DMS153 treated with DMSO at 0.1 percent for 48 hours (cell line): Measurements from ENCODE around the gene KLK8.
"Not testable (repeated sequence)": the region's sequence is repeated elsewhere in the genome, so short reads cannot be mapped to it uniquely, and the experiment has no call there.

ENCODE experiments used
- DNase-seq: peaks from one replicate; lab custom pipeline; 2025; ENCODE audit not compliant: unreplicated experiment; lab: John Stamatoyannopoulos, UW

KLK8 gene

GRCh38 chr19:50984416-50984815 is 17.0 kb downstream of the KLK8 start:
- DNase-seq, result not testable (repeated sequence)

GRCh38 chr19:50983625-50984292 is 17.6 kb downstream of the KLK8 start, which contains the start of gene KLK7:
Gene KLK7, minus strand, starts transcription at chr19:50983917. Its CDS starts 1,518 bp downstream, at chr19:50982399.
- DNase-seq, result no peak

GRCh38 chr19:50982186-50982585 is 19.2 kb downstream of the KLK8 start:
- DNase-seq, result no peak

DNA sequence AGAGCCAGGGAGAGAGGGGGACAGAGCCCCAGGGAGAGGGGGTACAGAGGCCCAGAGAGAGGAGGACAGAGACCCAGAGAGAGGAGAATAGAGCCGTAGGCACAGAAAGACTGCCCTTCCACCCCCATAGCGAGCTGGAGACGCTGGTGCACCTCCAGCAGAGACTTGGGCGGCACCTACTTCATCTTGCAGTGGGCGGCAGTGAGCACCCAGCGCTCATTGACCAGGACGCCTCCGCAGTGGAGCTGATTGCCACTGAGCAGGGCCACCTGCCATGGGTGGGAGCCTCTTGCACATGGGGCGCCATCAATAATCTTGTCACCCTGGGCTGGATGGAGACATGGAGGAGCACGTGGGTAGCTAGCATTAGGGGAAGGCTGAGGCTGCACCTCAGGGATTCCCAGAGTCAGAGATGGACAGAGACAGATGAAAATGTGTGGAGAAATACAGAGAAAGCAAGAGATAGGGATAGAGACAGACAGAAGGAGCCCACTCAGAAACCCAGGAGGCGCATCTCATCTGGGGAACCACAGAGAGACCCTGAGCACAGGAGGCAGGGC is 19.7 kb downstream of the KLK8 start:
- no peak for DNase-seq

DNA sequence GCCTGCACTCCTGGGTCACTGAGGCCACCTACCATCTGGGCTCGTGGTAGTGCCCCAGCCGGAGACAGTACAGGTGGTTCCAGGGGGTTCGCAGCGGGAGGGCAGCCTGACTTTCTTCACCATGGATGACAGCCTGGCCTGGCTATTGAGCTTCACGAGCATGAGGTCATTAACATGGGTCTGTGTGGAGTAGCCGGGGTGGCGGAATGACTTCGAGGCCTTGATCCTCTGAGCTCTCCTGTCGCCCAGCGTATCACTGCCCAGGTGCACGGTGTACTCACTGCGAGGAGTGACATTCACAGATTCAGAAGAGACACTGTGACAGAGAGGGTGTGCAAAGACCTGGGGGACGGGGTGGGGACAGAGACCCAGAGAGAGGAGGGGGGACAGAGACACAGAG is 21.2 kb downstream of the KLK8 start:
- no peak for DNase-seq

- no peak for DNase-seq
These were observed 21.6 kb downstream of the KLK8 start for GRCh38 chr19:50979758-50980157.

- DNase-seq, result no peak
These were observed 22.5 kb downstream of the KLK8 start for GRCh38 chr19:50978772-50979390.

DNA sequence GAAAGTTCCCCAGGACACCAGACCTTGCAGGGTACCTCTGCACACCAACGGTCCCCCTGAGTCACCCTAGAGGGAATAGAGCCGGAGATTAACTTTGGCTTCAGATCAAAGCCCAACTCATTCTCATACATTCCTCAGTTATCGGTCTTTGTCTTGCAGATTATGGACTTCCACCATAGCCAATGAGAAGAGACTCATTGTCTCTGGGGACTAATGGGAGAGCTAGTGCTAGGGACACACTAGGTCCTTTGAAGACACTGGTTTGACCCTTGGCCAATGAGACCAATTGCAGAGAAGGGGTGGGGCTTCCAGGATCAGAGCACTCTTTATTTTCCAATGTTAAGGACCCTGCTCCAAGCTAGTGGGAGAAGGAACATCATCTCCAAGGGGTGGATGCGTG is 23.8 kb downstream of the KLK8 start:
- DNase-seq, result no peak

- DNase-seq, result no peak
These were observed 25.6 kb downstream of the KLK8 start for GRCh38 chr19:50975766-50976165.

DNA sequence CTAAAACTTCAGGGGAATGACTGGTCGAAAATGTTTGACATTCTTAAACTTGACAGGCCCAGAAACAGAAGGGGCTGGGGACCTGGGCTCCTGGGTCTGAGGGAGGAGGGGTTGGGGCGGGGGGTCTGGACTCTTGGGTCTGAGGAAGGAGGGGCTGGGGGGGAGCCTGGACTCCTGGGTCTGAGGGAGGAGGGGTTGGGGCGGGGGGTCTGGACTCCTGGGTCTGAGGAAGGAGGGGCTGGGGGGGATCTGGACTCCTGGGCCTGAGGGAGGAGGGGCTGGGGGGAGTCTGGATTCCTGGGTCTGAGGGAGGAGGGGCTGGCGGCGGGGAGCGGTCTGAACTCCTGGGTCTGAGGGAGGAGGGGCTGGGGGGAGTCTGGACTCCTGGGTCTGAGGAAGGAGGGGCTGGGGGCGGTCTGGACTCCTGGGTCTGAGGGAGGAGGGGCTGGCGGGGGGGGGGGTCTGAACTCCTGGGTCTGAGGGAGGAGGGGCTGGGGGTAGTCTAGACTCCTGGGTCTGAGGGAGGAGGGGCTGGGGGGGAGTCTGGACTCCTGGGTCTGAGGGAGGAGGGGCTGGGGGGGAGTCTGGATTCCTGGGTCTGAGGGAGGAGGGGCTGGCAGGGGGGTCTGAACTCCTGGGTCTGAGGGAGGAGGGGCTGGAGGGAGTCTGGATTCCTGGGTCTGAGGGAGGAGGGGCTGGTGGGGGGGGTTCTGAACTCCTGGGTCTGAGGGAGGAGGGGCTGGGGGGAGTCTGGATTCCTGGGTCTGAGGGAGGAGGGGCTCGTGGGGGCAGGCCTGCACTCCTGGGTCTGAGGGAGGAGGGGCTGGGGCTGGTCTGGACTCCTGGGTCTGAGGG is 26.5 kb downstream of the KLK8 start:
- no peak for DNase-seq

DNA sequence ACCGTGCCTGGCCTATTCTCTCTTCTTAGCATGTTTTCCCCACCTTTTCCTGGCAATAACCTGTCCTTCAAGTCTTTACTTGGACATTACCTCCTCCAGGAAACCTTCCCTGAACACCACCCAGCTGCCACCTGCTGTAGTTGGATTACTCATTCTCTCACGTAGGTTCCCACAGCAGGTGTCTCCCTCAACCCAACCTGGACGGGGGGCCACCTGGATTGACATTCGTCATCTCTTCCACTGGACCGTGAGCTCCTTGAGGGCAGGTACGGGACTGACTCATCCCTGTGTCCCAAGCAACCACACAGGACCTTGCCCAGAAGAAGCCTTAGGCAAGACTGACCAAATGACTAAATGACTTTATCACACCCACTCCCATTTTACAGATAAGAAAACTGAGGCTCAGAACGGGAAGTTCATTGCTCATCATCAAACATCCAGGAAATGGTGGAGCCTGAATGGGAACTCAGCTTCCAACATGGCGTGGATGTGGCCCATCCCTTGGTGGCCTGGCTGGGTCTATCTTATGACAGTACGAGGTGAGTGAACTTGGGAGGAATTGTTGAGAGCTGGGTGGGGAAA is 28.5 kb downstream of the KLK8 start:
- DNase-seq, result no peak

DNA sequence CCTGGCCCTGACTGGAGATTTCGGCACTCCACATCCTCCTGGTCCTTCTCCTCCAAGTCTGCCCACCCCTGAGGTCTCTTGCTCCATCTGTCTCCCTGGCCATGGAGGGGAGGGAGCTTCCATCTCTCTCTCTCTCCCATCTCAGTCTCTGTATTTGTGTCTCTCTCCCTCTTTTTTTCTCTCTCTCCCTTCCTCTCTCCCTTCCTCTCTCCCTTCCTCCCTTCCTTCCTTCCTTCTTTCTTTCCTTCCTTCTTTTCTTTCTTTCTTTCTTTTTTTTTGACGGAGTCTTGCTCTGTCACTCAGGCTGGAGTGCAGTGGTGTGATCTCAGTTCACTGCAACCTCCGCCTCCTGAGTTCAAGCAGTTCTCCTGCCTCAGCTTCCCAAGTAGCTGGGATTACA is 31.6 kb downstream of the KLK8 start:
- not testable (repeated sequence) for DNase-seq

GRCh38 chr19:50969413-50969760 is 32.0 kb downstream of the KLK8 start, which contains the start of gene KLK6:
Gene KLK6, minus strand, starts transcription at chr19:50969591. Its CDS starts 1,487 bp downstream, at chr19:50968104.
- DNase-seq, result no peak

GRCh38 chr19:50968716-50969412 is 32.5 kb downstream of the KLK8 start:
- DNase-seq, result no peak

- no peak for DNase-seq
These were observed 33.3 kb downstream of the KLK8 start for GRCh38 chr19:50967929-50968715.

DNA sequence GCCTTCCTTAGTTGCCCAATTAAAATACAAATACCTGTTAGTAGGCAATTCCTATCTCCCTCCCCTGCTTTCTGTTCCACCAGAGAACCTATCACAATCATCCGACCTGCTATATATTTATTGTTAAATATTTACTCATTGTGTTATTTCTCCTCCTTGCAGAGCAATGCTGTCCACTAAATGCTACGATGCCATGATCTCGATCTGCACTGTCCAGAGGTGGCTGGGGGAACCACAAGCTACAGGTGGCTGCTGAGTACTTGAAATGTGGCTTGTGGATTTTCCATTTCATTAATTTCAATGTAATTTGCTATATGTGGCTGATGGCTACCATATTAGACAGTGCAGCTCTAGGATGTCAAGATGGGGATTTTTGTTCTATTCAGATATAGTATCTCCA is 37.1 kb downstream of the KLK8 start:
- DNase-seq, result no peak

DNA sequence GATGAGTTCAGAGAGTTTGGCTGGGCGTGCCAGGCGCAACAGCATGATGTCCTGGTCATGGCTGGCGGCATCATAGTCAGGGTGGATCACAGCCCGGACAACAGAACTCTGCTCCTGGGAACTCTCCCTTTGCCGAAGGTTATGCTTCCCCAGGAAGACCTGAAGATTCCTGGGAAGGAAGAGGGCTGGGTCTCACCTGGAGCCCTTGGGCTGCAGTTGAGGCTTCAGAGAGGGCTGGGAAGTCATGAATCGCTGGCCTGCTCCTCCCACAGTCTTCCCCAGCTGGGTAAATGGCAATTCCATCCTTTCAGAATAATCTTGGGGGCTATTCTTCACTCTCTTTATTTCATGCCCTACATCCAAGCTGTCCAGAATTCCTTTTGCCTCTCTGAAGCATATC is 38.0 kb downstream of the KLK8 start:
- DNase-seq, result no peak

DNA sequence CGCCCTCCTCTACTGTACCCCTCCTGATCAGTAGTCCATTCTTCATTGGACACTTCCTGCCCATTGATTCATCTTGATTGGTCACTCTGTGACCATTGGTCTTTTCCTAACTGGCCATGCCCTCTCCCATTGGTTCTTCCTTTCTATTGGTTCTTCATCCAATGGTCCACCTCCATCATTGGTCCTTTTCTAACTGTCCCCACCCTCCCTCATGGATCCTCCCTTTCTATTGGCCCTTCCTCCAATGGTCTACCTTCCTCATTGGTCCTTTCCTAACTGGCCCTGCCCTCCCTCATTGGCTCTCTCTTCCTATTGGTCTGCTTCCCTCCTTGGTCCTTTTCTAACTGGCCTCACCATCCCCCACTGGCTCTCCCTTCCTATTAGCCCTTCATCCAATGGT is 39.2 kb downstream of the KLK8 start:
- no peak for DNase-seq

DNA sequence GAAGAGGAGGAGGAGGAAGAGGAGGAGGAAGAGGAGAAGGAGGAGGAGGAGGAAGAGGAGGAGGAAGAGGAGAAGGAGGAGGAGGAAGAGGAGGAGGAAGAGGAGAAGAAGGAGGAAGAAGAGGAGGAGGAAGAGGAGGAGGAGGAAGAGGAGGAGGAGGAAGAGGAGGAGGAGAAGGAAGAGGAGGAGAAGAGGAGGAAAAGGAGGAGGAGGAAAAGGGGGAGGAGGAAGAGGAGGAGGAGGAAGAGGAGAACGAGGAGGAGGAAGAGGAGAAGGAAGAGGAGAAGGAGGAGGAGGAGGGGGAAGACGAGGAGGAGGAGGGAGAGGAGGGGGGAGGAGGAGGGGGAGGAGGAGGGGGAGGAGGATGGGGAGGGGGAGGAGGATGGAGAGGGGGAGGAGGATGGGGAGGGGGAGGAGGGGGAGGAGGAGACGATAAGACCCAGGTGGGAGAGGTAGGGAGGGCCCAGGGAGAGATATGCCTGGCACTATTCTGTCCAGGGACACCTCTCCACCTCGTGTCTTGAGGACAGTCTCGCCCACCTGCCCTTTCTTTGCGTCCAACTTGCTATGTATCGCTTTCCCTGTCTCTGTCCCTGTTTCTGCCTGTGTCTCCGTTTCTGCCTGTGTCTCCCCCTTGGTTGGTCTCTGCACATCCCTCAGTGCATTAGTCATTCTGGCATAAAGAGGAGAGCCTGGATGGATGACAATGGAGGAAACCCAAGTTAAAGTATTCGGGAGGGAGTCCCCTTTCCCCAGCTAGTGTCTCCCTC is 41.5 kb downstream of the KLK8 start:
- DNase-seq, result no peak
